ENCODE measurements around the gene PCDHA3. TPM values are rescaled to one million over a fixed set of nuclear protein-coding genes. Genes with fewer than 3 reads are reported as not detected.

Gene PCDHA3
- polyA plus RNA-seq, 1 of the 3 experiments (the other 2 are of a cell fraction), result 0.02 TPM

DNA sequence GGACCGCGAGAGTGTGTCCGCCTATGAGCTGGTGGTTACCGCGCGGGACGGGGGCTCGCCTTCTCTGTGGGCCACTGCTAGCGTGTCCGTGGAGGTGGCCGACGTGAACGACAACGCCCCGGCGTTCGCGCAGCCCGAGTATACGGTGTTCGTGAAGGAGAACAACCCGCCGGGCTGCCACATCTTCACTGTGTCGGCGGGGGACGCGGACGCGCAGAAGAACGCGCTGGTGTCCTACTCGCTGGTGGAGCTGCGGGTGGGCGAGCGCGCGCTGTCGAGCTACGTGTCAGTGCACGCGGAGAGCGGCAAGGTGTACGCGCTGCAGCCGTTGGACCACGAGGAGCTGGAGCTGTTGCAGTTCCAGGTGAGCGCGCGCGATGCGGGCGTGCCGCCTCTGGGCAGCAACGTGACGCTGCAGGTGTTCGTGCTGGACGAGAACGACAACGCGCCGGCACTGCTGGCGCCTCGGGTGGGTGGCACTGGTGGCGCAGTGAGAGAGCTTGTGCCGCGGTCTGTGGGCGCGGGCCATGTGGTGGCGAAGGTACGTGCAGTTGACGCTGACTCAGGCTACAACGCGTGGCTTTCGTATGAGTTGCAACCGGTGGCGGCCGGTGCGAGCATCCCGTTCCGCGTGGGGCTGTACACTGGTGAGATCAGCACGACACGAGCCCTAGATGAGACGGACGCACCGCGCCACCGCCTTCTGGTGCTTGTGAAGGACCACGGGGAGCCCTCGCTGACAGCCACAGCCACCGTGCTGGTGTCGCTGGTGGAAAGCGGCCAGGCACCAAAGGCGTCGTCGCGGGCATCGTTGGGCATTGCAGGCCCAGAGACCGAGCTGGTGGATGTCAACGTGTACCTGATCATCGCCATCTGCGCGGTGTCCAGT, 35.0 kb downstream of the PCDHA3 start:
- POLR2A ChIA-PET, result no interaction called here

More for the DNA sequence above, 35.0 kb downstream of the PCDHA3 start:
- H3K27ac ChIP-seq (ENCODE audit: low read depth in 2 of 2, low read length in 1 of 2), result no peak overlapping the region
- no peaks in the 10 kb centered on the region for H3K79me2 ChIP-seq (ENCODE audit: insufficient read depth)
- no peak overlapping the region for H3K4me3 ChIP-seq (ENCODE audit: low read depth in 2 of 2, low read length in 1 of 2)
- H2AFZ ChIP-seq (ENCODE audit: low read depth), result no peak overlapping the region
- H4K20me1 ChIP-seq (ENCODE audit: insufficient read depth), result no peaks in the 10 kb centered on the region
- CTCF ChIA-PET, result interaction anchor here (0.8 kb wide), 1 partner anchor 205 kb away, joined by 5 read pairs; no protein-coding TSS in a partner anchor
- TF ChIP-seq NFIC (IDR thresholded peaks at IDR 0.05; ENCODE audit: borderline replicate concordance) (no peak), TAF1 (IDR thresholded peaks at IDR 0.05; ENCODE audit: borderline replicate concordance, low read depth, low read length) (no peak), CHD2 (IDR thresholded peaks at IDR 0.05; ENCODE audit: low read length, partially characterized antibody) (no peak), RFX5 (IDR thresholded peaks at IDR 0.05; ENCODE audit: low read length) (no peak), EZH2phosphoT487 (IDR thresholded peaks at IDR 0.05; ENCODE audit: borderline replicate concordance, low read depth) (no peak), EP300 (IDR thresholded peaks at IDR 0.05; ENCODE audit: borderline replicate concordance in 1 of 2, low read depth in 1 of 2, low read length in 1 of 2) (no peak), TEAD4 (IDR thresholded peaks at IDR 0.05; ENCODE audit: borderline replicate concordance, insufficient read depth) (no peak), TCF12 (IDR thresholded peaks at IDR 0.05) (no peak), RAD21 (IDR thresholded peaks at IDR 0.05; ENCODE audit: low read length) (no peak), SMC3 (IDR thresholded peaks at IDR 0.05; ENCODE audit: low read depth, low read length) (no peak), ELF1 (IDR thresholded peaks at IDR 0.05) (no peak), GABPA (IDR thresholded peaks at IDR 0.05; ENCODE audit: low read depth) (no peak)
- TF ChIP-seq, protein P1, sequence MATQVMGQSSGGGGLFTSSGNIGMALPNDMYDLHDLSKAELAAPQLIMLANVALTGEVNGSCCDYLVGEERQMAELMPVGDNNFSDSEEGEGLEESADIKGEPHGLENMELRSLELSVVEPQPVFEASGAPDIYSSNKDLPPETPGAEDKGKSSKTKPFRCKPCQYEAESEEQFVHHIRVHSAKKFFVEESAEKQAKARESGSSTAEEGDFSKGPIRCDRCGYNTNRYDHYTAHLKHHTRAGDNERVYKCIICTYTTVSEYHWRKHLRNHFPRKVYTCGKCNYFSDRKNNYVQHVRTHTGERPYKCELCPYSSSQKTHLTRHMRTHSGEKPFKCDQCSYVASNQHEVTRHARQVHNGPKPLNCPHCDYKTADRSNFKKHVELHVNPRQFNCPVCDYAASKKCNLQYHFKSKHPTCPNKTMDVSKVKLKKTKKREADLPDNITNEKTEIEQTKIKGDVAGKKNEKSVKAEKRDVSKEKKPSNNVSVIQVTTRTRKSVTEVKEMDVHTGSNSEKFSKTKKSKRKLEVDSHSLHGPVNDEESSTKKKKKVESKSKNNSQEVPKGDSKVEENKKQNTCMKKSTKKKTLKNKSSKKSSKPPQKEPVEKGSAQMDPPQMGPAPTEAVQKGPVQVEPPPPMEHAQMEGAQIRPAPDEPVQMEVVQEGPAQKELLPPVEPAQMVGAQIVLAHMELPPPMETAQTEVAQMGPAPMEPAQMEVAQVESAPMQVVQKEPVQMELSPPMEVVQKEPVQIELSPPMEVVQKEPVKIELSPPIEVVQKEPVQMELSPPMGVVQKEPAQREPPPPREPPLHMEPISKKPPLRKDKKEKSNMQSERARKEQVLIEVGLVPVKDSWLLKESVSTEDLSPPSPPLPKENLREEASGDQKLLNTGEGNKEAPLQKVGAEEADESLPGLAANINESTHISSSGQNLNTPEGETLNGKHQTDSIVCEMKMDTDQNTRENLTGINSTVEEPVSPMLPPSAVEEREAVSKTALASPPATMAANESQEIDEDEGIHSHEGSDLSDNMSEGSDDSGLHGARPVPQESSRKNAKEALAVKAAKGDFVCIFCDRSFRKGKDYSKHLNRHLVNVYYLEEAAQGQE (IDR thresholded peaks at IDR 0.05; ENCODE audit: low read depth, low read length), result no peak
- TF ChIP-seq, protein P2, sequence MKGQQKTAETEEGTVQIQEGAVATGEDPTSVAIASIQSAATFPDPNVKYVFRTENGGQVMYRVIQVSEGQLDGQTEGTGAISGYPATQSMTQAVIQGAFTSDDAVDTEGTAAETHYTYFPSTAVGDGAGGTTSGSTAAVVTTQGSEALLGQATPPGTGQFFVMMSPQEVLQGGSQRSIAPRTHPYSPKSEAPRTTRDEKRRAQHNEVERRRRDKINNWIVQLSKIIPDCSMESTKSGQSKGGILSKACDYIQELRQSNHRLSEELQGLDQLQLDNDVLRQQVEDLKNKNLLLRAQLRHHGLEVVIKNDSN (IDR thresholded peaks at IDR 0.05; ENCODE audit: borderline replicate concordance, low read depth), result no peak
- TF ChIP-seq, protein P3, sequence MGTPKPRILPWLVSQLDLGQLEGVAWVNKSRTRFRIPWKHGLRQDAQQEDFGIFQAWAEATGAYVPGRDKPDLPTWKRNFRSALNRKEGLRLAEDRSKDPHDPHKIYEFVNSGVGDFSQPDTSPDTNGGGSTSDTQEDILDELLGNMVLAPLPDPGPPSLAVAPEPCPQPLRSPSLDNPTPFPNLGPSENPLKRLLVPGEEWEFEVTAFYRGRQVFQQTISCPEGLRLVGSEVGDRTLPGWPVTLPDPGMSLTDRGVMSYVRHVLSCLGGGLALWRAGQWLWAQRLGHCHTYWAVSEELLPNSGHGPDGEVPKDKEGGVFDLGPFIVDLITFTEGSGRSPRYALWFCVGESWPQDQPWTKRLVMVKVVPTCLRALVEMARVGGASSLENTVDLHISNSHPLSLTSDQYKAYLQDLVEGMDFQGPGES (IDR thresholded peaks at IDR 0.05; ENCODE audit: low read depth, low read length), result no peak
- no peaks in the 10 kb centered on the region for H3K4me1 ChIP-seq (ENCODE audit: control insufficient read depth in 1 of 2, insufficient read depth in 2 of 2, low read depth in 1 of 2, low read length in 1 of 2)
- H3K9me3 ChIP-seq, result no peaks in the 10 kb centered on the region
- H3K4me2 ChIP-seq, result no peak overlapping the region
- H3F3A ChIP-seq (replicated peaks; ENCODE audit: insufficient read depth), result no peaks in the 10 kb centered on the region
- H3K9me2 ChIP-seq, result no peaks in the 10 kb centered on the region
- DNase-seq, result no peak
- WGBS (ENCODE audit: low lambda C conversion rate), result 90% methylated on average over 95 of the region's 103 CpGs
- no peak overlapping the region for H3K9ac ChIP-seq
- no peaks in the 10 kb centered on the region for H3K36me3 ChIP-seq (replicated peaks in 1 of 2; ENCODE audit: control insufficient read depth in 1 of 2, insufficient read depth in 2 of 2, low read length in 1 of 2)
- no peaks in the 10 kb centered on the region for H3K27me3 ChIP-seq (ENCODE audit: insufficient read depth)

Data from SK-N-SH (cell line).